ENCODE data around the gene C1orf232.

GRCh38 chr1:26203642-26204318 is 35.0 kb upstream of the C1orf232 start:
- TF ChIP-seq MXI1 (IDR thresholded peaks at IDR 0.05; ENCODE audit: low read depth, low read length): no peak
- no peak for TF ChIP-seq MED1 (CRISPR knock-in tag; IDR thresholded peaks at IDR 0.05; ENCODE audit: borderline replicate concordance)
- peak; percentile 11; the same call in 1 of the 2 replicates for TF ChIP-seq REST (IDR thresholded peaks at IDR 0.05; ENCODE audit: borderline replicate concordance)
- no peak for TF ChIP-seq REST (CRISPR knock-in tag; IDR thresholded peaks at IDR 0.05; ENCODE audit: low read depth)
- no peak for TF ChIP-seq PATZ1 (CRISPR knock-in tag; IDR thresholded peaks at IDR 0.05; ENCODE audit: borderline replicate concordance)
